ENCODE results near the gene CFAP206. TPM values are rescaled to one million over a fixed set of nuclear protein-coding genes. Genes with fewer than 3 reads are reported as not detected.

Gene CFAP206, protein sequence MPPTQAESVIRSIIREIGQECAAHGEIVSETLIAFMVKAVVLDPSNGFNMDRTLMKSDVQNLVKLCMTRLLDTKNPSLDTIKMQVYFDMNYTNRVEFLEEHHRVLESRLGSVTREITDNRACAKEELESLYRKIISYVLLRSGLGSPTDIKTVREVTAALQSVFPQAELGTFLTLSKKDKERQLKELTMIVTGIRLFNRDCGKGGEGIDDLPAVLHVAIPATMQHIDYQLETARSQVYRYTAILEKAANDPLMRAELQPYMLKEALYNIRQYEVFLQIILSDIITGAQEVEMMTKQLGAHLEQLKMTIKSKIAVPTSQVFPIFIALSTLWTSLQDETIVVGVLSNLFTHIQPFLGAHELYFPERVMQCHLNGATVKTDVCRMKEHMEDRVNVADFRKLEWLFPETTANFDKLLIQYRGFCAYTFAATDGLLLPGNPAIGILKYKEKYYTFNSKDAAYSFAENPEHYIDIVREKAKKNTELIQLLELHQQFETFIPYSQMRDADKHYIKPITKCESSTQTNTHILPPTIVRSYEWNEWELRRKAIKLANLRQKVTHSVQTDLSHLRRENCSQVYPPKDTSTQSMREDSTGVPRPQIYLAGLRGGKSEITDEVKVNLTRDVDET
- not detected for total RNA-seq

DNA sequence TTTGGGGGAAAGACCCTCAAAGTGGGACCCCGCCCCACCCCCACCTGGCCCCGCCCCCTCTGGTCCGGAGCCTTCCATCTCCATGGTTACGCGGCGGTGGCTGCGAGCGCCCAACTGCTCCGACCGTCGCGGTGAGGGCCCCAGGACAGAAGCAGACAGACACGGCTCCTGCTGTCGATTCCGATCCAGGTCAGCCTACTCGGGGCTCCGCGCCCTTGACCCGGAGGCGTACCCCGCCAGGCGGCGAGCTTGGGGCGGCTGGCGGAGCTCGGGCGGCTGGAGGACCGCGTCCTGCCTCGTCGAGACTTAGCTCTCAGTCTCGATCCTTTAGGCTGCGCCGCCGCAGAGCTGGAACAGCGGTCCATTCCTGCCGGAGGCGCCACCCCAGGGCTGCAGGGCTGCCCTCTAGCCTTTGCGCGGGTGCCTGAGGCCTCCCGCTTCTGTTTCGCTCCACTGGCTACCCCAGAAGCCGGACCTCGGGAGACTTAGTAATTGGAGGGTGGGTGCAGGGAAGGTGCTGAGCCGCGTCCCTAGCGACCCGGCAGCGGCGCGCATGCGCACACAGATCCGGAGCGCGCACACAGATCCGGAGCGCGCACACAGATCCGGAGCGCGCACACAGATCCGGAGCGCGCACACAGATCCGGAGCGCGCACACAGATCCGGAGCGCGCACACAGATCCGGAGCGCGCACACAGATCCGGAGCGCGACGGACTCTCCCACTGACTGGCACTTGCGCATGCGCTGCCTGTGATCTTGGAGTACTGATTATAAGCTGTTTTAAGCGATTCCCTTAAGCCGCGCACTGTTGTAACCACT is at the start of gene CFAP206:
Gene CFAP206 (plus strand): TSS at position 72 of the 820 bp plus-strand sequence. CDS start 1,868 bp downstream, outside the sequence.
- POLR2A ChIA-PET: interaction anchor here (0.6 to 1.1 kb wide), 2 partner anchors 65 to 254 kb away, joined by 3 to 4 read pairs; partner anchors contain the start of gene SLC35A1
- CTCF ChIA-PET: interaction anchor here (0.6 to 1.0 kb wide), 3 partner anchors 165 to 437 kb away, joined by 3 to 4 read pairs (median 3); no protein-coding TSS in a partner anchor

DNA sequence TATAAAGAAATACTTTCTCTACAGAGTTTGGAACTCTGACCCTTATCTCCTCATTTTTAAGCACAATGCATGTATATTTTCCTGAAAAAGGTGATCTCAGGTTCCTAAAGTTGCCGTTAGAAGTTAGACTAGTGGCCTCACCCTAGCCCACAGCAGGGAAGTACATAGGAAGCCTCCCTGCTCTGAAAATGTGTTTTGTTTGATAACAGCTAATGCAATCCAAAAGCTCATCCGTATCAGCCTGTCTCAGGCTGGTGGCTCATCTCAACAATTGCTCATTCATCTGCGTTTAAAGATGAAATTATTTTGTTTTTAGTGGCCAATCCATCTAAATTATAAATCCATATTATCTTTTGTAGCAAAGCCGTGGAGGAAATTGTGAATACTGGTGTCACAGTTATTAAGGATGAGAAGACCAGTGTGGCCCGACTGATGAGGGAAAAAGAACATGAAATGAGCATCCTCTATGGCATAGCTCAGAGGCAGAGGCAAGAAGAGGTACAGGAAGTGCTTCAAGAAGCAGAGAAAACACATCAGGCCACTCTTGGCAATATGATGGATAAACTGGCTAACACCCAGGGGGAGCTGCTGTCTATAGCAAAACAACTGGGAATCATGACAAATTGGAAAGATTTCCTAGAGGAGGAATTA is 43.0 kb upstream of the CFAP206 start:
- ChIA-PET CTCF (no interaction called here), POLR2A (no interaction called here)

DNA sequence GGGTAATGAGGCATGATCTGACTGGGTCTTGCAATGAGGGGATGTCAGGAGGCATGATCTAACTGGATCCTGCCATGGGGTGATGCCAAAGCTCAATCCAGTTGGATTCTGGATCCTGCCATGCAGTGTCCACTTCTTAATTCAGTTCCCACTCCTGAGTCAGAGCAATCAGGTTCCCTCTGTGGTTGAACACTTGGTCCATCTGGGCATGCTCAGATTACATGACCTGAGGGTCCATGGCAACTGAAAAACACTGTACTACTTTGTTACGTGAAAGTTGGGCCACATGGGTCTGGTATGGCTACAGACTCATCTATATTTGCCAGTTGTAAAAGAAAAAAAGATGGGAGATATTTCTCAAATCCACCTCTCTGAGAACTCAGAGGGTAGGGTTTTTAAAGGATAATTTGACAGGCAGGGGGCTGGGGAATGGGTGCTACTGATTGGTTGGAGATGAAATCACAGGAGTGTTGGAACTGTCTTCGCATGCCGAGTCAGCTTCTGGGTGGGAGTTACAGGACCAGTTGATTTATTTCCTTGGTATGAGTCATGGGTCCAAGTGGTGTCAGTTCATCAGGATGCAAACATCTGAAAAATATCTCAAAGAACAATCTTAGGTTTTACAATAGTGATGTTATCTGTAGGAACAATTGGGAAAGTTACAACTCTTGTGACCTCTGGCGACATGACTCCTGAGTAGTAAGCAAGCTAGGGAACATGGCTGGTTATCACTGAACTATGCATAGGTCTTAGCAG is 41.5 kb upstream of the CFAP206 start:
- CTCF ChIA-PET: interaction anchor here (0.8 kb wide), 1 partner anchor 27 kb away, joined by 3 read pairs; no protein-coding TSS in a partner anchor
- POLR2A ChIA-PET: no interaction called here

DNA sequence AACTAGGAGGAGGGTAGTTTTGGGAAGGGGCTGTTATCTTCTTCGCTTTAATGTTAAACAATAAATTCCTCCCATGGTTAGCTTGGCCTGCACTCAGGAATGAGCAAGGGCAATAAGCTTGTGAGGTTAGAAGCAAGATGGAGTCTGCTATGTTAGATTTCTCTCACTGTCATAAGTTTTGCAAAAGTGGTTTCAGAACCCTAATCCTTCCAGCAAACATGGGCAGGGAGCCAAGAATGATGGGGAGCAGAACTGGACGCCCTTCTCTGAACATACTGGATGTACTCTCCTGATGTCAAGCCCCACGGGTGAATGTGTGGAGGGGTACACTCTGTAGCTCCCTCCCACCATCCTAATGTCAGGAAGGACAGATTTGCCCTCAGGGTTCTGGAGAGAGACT is 40.9 kb upstream of the CFAP206 start:
- ChIA-PET POLR2A (no interaction called here), CTCF (interaction anchor here (0.8 kb wide), 1 partner anchor 26 kb away, joined by 3 read pairs; no protein-coding TSS in a partner anchor)

DNA sequence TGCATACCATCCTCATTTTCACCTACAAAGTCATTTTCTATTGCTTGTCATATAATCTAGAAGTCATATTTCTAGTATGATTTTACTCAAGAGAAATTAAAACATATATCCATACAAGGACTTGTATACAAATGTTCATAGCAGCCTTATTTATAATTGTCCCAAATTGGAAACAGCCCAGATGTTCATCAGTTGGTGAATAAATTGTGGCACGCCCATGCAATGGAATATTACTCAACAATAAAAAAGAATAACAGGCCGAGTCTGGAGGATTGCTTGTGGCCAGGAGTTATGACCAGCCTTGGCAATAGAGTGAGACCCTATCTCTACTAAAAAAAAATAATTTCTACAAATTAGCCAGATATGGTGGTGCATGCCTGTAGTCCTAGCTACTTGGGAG is 34.4 kb upstream of the CFAP206 start:
- ChIA-PET POLR2A (interaction anchor here (0.6 kb wide), 1 partner anchor 28 kb away, joined by 3 read pairs; no protein-coding TSS in a partner anchor), CTCF (interaction anchor here (1.4 kb wide), 1 partner anchor 20 kb away, joined by 3 read pairs; no protein-coding TSS in a partner anchor)

DNA sequence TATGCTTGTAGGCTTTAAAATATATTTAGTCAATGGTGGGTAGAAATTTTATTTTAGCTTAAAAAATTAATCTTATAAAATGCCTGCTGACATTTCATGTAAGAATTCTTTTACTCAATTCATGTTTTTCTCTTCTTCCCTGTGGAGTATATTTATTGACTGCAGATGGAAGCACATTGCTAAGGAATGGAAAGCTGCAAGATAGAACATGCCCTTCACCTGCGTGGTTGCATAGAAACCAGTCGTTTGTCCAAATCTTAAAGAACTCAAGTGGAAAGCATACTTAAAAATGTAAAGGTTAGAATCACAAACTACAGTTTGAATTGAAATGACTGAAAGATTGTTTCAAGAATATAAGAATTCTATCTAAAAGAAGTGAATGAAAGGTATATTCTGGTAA is 32.5 kb upstream of the CFAP206 start:
- ChIA-PET POLR2A (no interaction called here), CTCF (no interaction called here)

DNA sequence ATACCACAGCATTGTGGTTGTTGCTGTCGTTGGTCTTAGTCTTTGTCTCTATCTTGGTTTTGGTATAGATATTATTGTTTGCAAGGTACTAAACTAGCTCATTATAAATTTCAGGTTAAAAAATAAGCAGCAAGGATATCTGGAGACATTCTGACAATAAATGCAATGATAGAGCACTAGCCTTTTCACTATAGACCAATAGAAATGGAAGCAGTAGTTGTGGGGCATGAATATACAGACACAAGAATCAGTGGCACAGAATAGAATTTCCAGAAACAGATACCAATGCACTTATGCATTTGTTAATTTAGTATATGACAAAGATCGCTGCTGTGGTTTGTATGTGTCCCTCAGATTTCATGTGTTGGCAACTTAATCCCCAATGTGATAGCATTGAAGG is 31.1 kb upstream of the CFAP206 start:
- POLR2A ChIA-PET: no interaction called here
- CTCF ChIA-PET: no interaction called here

DNA sequence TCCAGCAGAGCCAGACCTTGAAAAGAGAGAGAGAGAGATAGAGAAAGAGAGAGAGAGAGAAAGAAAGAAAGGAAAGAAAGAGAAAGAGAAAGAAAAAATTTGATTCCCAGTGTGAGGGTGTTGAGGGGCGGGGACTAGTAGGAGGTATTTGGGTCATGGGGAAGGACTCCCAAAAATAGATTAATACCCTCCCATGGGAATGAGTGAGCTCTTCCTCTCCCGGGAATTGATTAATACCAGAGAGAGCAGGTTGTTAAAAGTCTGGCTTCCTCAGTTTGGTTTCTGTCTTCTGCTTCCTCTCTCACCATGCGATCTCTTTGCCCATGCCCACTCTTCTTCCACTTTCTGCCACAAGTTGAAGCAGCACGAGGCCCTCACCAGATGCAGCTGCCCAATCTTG is 28.8 kb upstream of the CFAP206 start:
- ChIA-PET POLR2A (no interaction called here), CTCF (no interaction called here)

DNA sequence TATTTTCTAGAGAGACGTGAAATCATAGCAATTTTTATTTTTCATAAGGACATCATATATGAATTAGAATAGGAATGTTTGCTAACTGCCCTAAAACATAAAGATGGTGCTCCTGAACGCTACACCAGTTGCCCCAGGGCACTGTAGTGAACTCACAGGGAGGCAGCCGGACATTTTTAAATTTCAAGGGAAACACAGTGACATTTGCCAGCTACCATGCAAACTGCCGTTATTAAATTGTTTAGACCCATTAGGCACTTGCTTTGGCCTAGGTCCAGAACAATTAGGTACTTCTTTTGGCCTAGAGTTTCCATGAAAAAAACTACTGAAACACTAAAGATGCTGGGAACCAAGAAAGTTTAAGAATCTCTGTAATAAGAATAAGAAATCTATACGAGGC is 24.9 kb upstream of the CFAP206 start:
- POLR2A ChIA-PET: no interaction called here
- CTCF ChIA-PET: no interaction called here

DNA sequence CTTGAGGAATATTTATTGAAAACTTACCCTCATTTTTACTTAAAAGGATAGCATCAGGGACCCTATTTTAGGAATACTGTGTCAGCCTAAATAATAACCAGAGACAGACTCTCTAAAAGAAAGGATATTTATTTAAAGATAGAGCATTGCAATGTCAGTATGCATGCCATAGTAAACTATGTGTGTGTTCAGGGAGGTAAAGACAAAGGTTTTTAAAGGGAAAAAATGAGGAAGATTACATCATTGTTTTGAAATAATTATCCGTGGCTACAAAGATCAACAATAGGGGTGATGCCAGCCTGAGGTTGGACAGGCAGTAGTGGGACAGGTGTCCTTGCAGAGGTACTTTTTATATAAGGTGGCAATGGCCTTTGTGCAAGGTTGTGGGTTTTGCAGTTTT is 23.7 kb upstream of the CFAP206 start:
- ChIA-PET POLR2A (no interaction called here), CTCF (no interaction called here)

DNA sequence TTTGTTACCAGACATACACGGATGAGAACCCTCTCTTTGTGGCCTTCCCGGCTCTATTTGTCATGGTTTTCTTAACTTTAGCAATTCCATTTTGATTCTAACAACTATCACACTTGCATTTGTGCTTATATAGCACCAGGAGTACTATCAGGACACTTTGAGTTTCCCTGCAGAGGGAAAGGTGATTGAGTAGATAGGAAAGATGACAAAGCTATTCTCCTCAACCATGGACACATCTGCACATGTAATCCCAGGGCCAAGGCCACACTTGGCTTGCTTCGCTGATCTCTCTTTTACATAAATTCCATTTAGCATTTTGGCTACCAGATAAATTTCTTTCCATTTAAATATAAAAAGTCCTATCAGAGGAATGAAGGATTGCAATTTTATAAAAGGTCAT is 23.3 kb upstream of the CFAP206 start:
- CTCF ChIA-PET: no interaction called here
- POLR2A ChIA-PET: no interaction called here

DNA sequence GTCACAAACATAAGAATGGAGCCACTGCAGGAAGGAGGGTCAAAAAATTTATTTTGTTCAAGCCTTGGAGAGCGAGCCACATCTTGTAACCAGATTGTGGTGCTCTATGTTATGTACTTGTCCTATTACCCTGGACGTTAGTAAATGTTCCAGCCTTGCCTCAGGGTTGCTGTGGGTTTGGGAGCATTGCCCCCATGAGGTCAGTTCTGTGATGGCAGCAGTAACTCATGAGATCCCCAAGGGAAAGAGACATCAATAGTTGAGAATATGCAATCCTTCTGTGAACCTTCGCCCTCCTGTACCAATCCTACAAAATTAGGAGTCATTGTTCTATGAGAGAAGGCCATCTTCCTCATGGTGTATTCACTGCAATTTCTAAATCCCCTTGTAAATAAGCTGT is 16.4 kb upstream of the CFAP206 start:
- CTCF ChIA-PET: no interaction called here

DNA sequence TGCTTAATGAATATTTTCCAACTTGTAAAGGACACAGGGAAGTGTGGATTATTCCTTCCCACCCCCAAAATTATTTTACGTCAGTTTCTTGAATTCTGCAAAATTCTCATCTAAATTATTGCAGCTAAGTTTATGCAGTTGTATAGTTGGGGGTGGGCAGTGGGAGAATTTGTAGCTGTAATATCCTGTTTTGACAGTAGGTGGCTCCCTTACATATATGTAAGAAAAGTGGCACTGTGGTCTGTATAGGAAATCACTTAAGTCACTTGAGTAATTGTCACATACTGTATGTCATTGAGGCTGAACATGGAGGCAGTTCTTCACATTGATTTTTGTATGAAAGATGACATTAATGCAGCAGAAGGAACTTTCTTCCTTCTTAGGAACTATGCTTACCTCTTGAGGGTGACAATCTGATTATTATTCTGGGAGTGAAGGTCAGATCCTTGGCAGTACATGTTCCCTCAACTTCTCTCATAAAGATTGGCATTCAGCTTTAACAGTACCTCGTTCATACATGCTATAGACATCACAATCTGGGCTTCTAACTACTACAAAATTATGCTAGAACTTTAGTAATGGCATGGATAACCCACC is 14.6 kb upstream of the CFAP206 start:
- CTCF ChIA-PET: interaction anchor here (0.7 to 1.9 kb wide), 3 partner anchors 11 to 27 kb away, joined by 3 to 4 read pairs (median 3); no protein-coding TSS in a partner anchor
- POLR2A ChIA-PET: no interaction called here

More for the DNA sequence above, 16.4 kb upstream of the CFAP206 start:
- POLR2A ChIA-PET: no interaction called here

DNA sequence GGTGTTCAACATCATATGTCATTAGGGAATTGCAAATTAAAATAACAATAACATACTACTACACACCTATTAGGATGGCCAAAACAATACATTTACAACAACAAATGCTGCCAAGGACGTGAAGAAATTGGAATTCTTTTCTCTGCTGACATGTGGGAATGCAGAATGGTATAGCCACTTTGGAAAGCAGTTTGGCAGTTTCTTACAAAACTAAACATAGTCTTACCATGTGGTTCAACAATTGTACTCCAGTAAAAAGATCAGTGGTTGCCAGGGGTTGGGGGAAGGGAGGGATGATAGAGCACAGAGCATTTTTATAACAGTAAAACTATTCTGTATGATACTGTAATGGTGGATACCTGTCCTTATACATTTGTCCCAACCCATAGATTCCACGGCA is 12.3 kb upstream of the CFAP206 start:
- POLR2A ChIA-PET: no interaction called here
- CTCF ChIA-PET: no interaction called here

DNA sequence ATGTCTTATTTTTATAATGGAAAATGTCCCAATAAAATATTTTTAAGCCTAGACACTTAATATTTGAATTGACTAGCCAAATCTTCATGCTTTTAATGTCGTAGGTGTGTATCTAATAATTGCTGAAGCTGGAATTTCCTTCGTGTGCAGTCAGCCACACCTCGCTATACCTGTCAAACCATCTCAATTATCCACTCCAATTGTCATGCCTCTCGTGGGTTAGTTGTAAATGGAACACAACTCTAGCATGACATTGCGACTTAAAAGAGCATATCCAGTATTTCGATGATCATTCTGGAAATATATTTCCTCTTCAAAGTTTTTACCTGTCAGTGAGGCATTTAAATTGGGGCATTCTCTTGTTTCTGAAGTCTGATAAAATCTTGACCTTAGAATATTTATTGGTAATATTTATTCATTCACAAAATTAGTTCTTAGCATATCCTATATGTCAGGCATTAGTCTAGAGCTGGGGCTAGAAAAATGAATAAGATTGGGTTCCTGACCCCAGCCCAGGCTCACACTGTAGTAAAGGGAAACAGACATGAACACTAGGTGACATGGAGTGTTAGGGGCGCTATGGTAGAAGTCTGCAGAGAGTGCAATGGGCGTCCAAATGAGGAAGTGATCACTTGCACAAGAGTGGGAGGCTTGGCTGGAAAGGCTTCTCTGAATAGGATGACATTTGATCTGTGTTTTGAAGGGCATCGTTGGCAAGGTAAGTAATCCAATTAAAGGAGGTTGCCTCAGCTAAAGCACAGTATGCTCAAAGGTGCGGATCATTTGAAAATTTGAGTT is 11.0 kb upstream of the CFAP206 start:
- POLR2A ChIA-PET: no interaction called here
- CTCF ChIA-PET: interaction anchor here (0.7 kb wide), 1 partner anchor 34 kb away, joined by 3 read pairs; no protein-coding TSS in a partner anchor

DNA sequence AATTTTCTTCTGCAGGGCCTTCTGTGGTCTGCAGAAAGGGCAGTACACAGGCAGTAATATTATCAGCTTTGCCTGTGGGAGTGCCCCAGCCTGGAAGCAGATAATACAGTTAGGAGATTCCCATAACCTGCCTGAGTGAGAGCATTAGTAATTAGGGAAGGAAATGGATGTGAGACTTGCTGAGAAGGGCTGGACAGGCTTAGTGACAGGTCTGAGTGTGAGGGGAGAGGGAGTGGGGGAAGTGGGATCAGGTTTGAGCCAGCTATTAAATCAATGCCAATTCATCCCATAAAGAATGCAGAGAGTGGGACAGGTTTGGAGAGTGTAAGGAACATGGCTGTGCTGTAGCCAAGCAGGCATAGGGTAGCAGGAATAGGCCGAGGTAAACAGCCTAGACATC is 10.1 kb upstream of the CFAP206 start:
- ChIA-PET CTCF (no interaction called here), POLR2A (no interaction called here)

DNA sequence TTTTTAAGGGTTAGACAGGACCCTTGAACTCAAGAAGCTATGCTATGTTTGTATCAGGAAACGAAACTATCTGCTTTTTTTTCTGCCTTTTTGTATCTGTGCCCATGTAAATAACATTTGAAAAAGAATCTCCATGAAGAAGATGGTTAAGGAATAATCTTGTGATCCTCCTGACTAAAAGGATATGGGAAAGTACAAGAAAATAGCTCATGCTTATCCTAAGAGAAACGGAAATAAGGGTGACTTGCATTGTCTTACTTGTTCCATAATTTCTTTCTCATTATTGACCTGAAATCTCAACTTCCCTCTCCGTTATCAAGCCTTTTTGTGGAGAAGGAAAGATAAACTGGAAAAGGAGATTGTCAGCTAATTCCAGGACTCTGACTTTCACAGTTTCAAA is 5.9 kb upstream of the CFAP206 start:
- CTCF ChIA-PET: no interaction called here
- POLR2A ChIA-PET: interaction anchor here (0.7 kb wide), 1 partner anchor 28 kb away, joined by 3 read pairs; no protein-coding TSS in a partner anchor

DNA sequence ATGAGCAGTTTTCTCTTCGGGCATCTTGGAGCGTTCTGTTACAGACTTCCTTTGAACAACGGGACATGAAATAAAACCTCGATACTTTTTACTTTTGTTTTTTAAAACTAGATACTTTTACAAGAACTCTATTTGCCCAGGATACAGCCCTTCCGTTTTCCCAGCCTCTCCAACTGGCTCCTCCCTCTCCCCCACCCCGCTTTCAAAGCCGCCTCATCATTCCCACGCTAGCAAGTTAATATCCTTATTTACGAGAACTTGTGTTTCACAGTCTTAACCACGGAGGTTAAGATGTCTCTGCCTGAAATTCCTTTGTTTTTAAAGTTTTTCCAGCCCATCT is 241 bp upstream of the CFAP206 start:
- ChIA-PET POLR2A (no interaction called here), CTCF (interaction anchor here (1.0 kb wide), 1 partner anchor 165 kb away, joined by 3 read pairs; no protein-coding TSS in a partner anchor)

Data from activated CD8-positive, alpha-beta memory T cell treated with anti-CD3 and anti-CD28 coated beads for 36 hours (primary cell).